ENCODE measurements around the gene TEF.

Gene TEF

GRCh38 chr22:41354979-41355378 is 26.8 kb upstream of the TEF start:
- no peak for DNase-seq (ENCODE audit: low spot score)

- no peak for DNase-seq (ENCODE audit: low spot score)
Observed at GRCh38 chr22:41355895-41356294, 25.8 kb upstream of the TEF start.

GRCh38 chr22:41356430-41357028 is 25.2 kb upstream of the TEF start:
- no peak for DNase-seq (ENCODE audit: low spot score)

- DNase-seq (ENCODE audit: low spot score) = no peak
Observed at GRCh38 chr22:41357191-41357590, 24.6 kb upstream of the TEF start.

- DNase-seq (ENCODE audit: low spot score) = no peak
Observed at GRCh38 chr22:41358927-41359326, 22.8 kb upstream of the TEF start.

GRCh38 chr22:41359376-41359775 is 22.4 kb upstream of the TEF start:
- no peak for DNase-seq (ENCODE audit: low spot score)

- DNase-seq (ENCODE audit: low spot score) = no peak
Observed at GRCh38 chr22:41360126-41360525, 21.6 kb upstream of the TEF start.

GRCh38 chr22:41361716-41362310 is 19.9 kb upstream of the TEF start:
- no peak for DNase-seq (ENCODE audit: low spot score)

- DNase-seq (ENCODE audit: low spot score) = no peak
Observed at GRCh38 chr22:41362615-41363014, 19.1 kb upstream of the TEF start.

- no peak for DNase-seq (ENCODE audit: low spot score)
Observed at GRCh38 chr22:41364233-41364632, 17.5 kb upstream of the TEF start.

GRCh38 chr22:41364955-41365354 is 16.8 kb upstream of the TEF start:
- DNase-seq (ENCODE audit: low spot score) = no peak

GRCh38 chr22:41365425-41365824 is 16.3 kb upstream of the TEF start:
- DNase-seq (ENCODE audit: low spot score) = no peak

GRCh38 chr22:41366323-41367029 is 15.3 kb upstream of the TEF start:
- DNase-seq (ENCODE audit: low spot score) = no peak

GRCh38 chr22:41367039-41367679 is 14.6 kb upstream of the TEF start:
- DNase-seq (ENCODE audit: low spot score) = peak; percentile 96

GRCh38 chr22:41367680-41368542 is 13.8 kb upstream of the TEF start:
- DNase-seq (ENCODE audit: low spot score) = peak; percentile 81

GRCh38 chr22:41368543-41369423 is 13.0 kb upstream of the TEF start:
- DNase-seq (ENCODE audit: low spot score) = no peak

GRCh38 chr22:41369424-41369745 is 12.4 kb upstream of the TEF start:
- no peak for DNase-seq (ENCODE audit: low spot score)

- no peak for DNase-seq (ENCODE audit: low spot score)
Observed at GRCh38 chr22:41369837-41370236, 11.9 kb upstream of the TEF start.

GRCh38 chr22:41377846-41378245 is 3.9 kb upstream of the TEF start:
- no peak for DNase-seq (ENCODE audit: low spot score)

- DNase-seq (ENCODE audit: low spot score) = peak; percentile 87
Observed at GRCh38 chr22:41380993-41381328, 781 bp upstream of the TEF start.

- peak; percentile 91 for DNase-seq (ENCODE audit: low spot score)
Observed at GRCh38 chr22:41382098-41382578, 396 bp downstream of the TEF start.

Measured in AG20443 (cell line).